Retinal pigment epithelial cell (primary cell): ENCODE data around the gene P2RX6.

Experiments used
- DNase-seq: peaks from one replicate; pipeline ENCODE4 v3.0.0-alpha.2; 2010; ENCODE audit warnings: low read depth
- H3K4me3 ChIP-seq: 2 replicates; pipeline ENCODE4 v1.5.1; 2011; ENCODE audit warnings: mild to moderate bottlenecking, low read length, control low read depth, moderate library complexity
- CTCF ChIP-seq: conservative IDR thresholded peaks from 2 replicates; pipeline ENCODE4 v1.5.1; 2011; ENCODE audit warnings: low read depth, low read length, control low read depth, inconsistent platforms

P2RX6 gene

GRCh38 chr22:20972933-20973577 lies 41.9 kb upstream of the P2RX6 start:
- no peak overlapping the region for H3K4me3 ChIP-seq
- TF ChIP-seq CTCF, result no peak
- no peak for DNase-seq

- TF ChIP-seq CTCF, result no peak
- no peak for DNase-seq
- no peak overlapping the region for H3K4me3 ChIP-seq
Measured at GRCh38 chr22:20973634-20974286, 41.2 kb upstream of the P2RX6 start.

- DNase-seq, result no peak
- no peak overlapping the region for H3K4me3 ChIP-seq
- no peak for TF ChIP-seq CTCF
Measured at GRCh38 chr22:20974336-20974955, 40.5 kb upstream of the P2RX6 start.

- H3K4me3 ChIP-seq, result no peak overlapping the region
- no peak for DNase-seq
- no peak for TF ChIP-seq CTCF
Measured at GRCh38 chr22:20975541-20976290, 39.2 kb upstream of the P2RX6 start.

GRCh38 chr22:20976291-20976877 lies 38.6 kb upstream of the P2RX6 start:
- no peak overlapping the region for H3K4me3 ChIP-seq
- no peak for TF ChIP-seq CTCF
- no peak for DNase-seq

GRCh38 chr22:20977019-20977418 lies 37.9 kb upstream of the P2RX6 start:
- H3K4me3 ChIP-seq, result no peak overlapping the region
- DNase-seq, result no peak
- TF ChIP-seq CTCF, result no peak
